Measurements from ENCODE around the gene TRIM72.

DNA sequence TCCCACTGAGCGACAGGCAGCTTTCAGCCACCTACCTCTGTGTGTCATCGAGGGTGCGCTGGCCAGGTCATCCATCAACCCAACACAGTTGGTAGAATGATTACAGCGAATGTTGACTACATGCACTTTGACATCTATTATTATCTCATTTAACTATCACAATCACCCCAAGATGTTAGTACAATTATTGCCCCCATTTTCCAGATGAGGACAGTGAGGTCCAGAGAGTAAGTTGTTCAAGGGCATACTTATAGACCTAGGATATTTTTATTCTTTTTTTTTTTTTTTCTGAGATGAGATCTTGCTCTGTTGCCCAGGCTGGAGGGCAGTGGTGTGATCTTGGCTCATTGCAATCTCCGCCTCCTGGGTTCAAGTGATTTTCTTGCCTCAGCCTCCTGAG lies 37.5 kb downstream of the TRIM72 start:
- TF ChIP-seq POLR2AphosphoS5 (IDR thresholded peaks at IDR 0.05) (no peak), EP300 (IDR thresholded peaks at IDR 0.05) (no peak)
- TF ChIP-seq, protein P1, sequence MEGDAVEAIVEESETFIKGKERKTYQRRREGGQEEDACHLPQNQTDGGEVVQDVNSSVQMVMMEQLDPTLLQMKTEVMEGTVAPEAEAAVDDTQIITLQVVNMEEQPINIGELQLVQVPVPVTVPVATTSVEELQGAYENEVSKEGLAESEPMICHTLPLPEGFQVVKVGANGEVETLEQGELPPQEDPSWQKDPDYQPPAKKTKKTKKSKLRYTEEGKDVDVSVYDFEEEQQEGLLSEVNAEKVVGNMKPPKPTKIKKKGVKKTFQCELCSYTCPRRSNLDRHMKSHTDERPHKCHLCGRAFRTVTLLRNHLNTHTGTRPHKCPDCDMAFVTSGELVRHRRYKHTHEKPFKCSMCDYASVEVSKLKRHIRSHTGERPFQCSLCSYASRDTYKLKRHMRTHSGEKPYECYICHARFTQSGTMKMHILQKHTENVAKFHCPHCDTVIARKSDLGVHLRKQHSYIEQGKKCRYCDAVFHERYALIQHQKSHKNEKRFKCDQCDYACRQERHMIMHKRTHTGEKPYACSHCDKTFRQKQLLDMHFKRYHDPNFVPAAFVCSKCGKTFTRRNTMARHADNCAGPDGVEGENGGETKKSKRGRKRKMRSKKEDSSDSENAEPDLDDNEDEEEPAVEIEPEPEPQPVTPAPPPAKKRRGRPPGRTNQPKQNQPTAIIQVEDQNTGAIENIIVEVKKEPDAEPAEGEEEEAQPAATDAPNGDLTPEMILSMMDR (IDR thresholded peaks at IDR 0.05), result no peak
